Skeletal muscle cell (primary cell): Measurements from ENCODE around the gene AGAP3.

Experiments
- DNase-seq: peaks from one replicate; pipeline ENCODE4 v3.0.0-alpha.2; 2010; ENCODE audit warnings: low read depth
- H3K4me3 ChIP-seq: 2 replicates; pipeline ENCODE4 v1.5.1; 2011; ENCODE audit warnings: low read depth, mild to moderate bottlenecking, control low read depth, low read length, moderate library complexity

AGAP3 gene

DNA sequence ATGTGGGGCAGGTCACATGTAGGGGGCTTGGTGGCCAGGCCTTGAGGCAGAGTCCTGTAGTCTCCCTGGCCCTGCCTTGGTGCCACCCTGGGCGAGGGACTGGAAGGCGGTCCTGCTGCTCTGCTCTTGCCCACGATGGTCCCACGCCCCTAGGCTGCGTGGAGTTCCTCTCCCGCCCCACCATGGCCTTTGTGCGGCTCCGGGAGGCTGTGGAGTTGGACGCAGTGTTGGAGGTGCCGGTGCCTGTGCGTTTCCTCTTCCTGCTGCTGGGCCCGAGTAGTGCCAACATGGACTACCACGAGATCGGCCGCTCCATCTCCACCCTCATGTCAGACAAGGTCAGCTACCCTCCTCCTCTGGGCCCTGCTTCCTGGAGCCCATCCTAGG, 15.7 kb upstream of the AGAP3 start:
- no peak for DNase-seq
- H3K4me3 ChIP-seq: no peak overlapping the region

DNA sequence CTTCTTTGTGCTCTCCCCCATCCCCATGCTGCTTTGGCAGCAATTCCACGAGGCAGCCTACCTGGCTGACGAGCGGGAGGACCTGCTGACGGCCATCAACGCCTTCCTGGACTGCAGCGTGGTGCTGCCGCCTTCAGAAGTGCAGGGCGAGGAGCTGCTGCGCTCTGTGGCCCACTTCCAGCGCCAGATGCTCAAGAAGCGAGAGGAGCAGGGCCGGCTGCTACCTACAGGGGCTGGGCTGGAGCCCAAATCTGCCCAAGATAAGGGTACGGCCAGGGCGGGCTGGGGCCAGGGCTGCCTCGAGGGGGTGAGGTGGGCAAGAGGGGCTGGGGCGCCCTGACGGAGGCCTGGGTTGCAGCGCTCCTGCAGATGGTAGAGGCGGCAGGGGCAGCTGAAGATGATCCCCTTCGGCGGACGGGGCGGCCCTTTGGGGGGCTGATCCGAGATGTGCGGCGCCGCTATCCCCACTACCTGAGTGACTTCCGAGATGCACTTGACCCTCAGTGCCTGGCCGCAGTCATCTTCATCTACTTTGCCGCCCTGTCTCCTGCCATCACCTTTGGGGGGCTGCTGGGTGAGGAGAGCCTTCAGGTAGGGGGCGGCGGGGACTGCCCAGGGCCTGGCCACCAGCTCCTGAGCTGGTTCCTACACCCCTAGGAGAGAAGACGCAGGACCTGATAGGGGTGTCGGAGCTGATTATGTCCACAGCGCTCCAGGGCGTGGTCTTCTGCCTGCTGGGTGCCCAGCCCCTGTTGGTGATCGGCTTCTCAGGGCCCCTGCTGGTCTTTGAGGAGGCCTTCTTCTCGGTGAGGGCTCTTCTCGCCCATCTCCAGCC, 15.0 kb upstream of the AGAP3 start:
- no peak for DNase-seq

DNA sequence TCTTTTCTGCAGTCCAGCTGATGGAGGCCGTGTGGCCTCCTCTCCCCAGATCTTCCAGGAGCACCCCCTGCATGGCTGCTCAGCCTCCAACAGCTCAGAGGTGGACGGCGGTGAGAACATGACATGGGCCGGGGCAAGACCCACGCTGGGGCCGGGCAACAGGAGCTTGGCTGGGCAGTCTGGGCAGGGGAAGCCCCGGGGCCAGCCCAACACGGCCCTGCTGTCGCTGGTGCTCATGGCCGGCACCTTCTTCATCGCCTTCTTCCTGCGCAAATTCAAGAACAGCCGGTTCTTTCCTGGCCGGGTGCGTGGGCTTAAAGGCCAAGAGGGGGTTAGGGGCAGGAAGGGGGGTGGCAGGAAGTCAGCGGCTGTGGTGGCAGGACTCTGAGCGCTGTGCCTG, 12.3 kb upstream of the AGAP3 start:
- DNase-seq: no peak
- no peak overlapping the region for H3K4me3 ChIP-seq

More for the DNA sequence above, 15.0 kb upstream of the AGAP3 start:
- no peak overlapping the region for H3K4me3 ChIP-seq

DNA sequence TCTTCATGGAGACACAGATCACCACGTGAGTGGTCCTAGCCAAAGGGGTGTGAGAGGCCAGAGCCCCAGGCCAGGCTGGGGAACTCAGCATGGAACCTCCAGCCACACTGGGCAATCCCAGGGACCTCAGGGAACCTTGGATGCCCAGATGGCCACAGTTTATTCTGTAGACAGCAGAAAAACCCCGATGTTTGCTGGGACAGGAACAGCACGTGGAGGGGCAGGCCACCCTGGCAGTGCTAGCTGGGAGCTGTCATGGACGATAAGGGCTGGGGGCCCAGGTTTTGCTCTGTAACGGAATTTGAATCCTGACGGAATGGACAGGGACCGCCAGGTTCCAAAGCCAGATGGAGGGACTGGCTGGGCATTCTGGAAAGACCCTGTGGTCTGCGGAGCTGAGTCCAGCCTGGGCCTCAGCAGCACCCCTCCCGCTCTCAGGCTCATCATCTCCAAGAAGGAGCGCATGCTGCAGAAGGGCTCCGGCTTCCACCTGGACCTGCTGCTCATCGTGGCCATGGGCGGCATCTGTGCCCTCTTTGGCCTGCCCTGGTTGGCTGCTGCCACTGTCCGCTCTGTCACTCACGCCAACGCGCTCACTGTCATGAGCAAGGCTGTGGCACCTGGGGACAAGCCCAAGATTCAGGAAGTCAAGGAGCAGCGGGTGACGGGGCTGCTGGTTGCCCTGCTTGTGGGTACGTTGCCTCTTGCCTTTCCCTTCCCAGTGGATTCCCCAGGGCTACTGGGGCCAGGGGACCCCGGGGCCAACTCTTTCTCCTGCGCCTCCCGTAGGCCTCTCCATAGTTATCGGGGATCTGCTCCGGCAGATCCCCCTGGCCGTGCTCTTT, 11.2 kb upstream of the AGAP3 start:
- H3K4me3 ChIP-seq: no peak overlapping the region
- DNase-seq: no peak

DNA sequence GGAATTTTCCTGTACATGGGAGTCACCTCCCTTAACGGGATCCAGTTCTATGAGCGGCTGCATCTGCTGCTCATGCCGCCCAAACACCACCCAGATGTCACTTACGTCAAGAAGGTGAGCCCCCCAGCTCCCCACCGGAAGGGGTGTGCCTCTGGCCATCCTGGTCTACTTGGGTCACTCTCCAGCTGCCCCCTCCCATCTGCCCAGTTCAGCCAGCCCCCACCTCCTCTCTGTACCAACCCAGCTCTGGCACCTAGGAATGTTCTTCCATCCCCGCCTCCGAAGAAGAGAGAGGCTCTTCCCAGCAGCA, 10.7 kb upstream of the AGAP3 start:
- H3K4me3 ChIP-seq: no peak overlapping the region
- no peak for DNase-seq

DNA sequence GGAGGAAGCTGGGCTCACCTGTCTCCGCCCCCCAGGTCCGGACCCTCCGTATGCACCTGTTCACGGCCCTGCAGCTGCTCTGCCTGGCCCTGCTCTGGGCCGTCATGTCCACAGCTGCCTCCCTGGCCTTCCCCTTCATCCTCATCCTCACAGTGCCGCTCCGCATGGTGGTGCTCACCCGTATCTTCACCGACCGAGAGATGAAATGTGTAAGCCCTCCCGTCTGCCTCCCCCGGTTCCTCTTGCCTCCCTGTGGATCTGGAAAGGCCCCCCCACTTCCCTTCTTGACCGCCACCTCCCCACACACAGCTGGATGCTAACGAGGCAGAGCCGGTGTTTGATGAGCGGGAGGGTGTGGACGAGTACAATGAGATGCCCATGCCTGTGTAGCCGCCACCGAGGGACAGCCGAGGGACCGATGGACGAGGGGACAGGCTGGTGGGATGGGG, 10.3 kb upstream of the AGAP3 start:
- no peak for DNase-seq
- H3K4me3 ChIP-seq: no peak overlapping the region

DNA sequence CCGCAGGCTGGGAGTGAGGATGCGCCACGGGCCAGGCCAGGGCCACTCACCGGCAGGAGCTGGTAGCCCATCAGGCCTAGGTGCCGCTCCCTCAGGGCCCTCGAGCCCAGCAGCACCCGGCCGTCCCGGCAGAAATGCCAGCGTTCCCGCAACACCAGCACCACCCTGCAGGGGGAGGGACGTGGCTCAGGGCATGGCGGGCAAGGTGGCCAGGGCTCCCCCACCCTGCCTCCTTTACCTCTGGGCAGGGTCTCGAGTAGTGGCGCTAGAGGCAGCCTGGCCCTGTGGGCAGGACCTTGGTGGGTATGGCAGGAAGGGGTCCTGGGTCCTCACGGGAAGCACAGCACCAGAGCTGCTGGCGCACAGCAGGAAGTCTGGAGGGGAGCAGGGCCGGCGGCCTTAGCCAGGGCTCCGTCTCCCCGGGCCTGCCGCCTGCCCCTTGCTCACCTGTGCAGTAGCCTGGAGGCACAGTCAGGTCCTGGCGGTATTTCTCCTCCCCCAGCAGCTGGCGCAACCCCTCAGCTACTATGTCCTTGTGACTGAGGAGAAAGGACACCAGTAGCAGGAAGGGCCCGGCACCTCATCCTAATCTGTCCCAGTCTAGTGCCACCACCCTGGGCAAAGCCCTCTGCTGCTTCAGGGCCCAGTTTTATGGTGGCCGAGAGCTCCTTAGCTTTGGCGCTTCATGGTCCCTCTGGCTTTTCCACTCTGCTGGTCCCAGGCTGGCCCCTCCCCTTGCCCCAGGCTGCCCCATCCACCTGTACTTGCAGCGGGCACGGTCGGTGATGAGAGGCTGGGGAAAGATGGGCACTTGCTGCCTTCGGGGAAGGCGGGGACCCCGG, 9.2 kb upstream of the AGAP3 start:
- H3K4me3 ChIP-seq: no peak overlapping the region

DNA sequence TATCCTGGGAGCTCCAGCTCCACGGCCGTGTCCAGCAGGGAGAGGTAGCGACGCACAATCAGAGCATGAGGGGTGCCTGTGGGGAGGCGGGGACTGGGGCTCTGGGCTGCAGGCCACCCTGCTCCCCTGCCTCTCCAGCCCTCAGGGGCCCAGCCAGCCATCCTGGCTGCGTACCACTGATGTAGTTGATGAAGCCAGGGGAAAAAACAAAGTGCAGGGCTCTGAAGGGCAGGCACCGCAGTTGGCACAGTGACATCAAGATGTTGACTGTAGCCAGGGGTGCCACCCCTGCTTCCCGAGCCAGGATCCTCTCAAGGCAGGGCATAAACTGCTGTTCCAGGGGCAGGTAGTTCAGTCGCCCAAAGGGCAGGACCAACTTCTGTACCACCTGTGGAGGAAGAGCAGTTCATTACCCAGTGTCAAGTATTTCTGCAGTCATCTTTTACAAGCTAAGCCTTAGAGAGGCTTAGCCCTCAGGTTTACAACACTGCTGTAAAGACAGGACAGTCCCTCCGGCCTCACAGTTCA, 8.5 kb upstream of the AGAP3 start:
- DNase-seq: no peak
- H3K4me3 ChIP-seq: no peak overlapping the region

More for the DNA sequence above, 9.2 kb upstream of the AGAP3 start:
- no peak for DNase-seq

DNA sequence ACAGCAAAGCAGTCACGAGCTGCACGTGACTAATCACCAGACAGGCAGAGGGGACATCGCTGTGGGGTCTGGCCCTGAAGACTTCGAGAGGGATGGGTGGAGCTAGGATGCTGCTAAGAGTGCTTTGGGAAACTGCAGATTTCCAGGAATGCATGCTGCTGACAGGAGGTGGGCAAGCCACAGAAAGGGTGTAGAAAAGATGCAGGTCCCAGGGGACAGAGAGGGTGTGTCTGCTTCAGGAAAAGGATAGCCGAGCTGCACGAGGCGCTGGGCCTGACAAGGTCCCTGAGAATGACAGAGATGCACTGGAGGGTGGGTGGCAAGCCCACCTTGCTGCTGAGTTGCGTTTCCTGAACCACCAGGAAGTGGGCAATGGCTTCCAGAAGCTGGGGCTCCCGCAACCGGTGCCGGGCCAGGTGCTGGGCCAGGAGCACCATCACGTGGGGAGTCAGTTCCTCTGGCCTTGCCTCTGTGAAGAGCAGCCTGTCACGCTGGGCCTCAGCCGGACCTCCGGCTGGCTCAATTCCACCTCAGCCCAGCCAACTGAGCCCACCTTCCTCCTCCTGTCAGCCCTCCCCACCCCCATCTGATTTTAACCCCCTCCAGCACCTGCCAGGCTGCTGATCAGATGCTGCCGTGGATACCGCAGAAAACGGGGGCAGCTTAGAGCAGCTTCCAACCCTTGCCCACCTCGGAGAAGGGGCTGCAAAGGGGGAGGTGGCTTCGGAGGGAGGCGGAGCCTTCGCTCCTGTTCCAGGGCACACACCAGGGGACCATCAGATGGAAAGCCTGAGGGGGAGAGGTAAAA, 7.8 kb upstream of the AGAP3 start:
- no peak for DNase-seq
- H3K4me3 ChIP-seq: no peak overlapping the region

DNA sequence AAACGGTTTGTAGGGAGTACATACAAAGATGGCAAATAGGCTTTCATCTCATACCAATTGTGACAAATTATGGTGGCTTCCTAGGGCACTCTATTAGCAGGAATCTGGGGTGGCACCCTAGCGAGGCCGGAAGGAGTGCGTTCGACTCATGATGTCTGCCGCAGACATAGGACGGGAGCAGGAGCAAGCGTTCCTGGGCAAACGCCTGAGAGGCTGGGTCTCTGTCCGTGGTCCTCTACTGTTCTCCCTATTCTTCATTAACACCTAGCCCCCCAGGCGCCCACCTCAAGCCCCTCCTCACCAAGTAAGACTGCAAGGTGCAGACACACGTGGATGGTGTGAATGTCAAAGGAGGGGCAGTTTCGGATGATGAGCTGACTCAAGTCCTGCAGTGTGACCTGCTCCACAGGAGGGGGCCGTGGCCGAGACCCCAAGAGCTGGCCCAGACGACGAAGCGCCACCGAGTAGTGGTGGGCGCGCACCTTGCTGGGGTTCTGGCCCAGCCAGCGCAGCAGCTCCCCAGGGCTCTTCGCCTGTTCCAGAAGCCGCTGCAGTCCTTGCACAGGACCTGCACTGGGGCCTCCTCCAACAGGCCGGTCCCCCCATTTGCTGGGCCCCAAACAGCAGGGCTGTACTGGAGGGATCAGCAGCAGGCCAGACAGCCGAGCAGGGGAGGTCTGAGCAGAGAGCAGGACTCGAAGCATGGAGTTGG, 6.9 kb upstream of the AGAP3 start:
- peak overlapping the region; percentile 87 for H3K4me3 ChIP-seq
- DNase-seq: no peak

DNA sequence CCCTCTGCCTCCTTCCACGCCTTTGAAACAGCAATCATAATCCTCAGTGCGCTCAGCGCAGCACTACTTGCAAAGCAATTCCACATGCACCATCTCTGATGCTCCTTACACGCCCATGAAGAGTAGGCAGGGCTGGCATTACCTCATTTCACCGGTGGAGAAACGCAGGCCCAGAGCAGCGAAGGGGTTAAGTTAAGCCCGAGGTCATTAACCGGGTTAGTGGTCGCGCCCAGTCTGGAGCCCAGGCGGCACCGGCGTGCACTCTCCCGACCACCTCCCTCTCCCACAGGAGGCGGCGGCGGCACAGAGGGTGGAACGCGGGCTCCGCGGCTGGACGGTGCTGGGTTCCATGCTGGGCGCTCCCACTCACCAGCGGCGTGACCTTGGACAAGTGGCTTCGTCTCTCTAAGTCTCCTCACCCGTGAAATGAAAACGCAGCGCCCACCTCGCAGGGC, 6.2 kb upstream of the AGAP3 start:
- DNase-seq: no peak

DNA sequence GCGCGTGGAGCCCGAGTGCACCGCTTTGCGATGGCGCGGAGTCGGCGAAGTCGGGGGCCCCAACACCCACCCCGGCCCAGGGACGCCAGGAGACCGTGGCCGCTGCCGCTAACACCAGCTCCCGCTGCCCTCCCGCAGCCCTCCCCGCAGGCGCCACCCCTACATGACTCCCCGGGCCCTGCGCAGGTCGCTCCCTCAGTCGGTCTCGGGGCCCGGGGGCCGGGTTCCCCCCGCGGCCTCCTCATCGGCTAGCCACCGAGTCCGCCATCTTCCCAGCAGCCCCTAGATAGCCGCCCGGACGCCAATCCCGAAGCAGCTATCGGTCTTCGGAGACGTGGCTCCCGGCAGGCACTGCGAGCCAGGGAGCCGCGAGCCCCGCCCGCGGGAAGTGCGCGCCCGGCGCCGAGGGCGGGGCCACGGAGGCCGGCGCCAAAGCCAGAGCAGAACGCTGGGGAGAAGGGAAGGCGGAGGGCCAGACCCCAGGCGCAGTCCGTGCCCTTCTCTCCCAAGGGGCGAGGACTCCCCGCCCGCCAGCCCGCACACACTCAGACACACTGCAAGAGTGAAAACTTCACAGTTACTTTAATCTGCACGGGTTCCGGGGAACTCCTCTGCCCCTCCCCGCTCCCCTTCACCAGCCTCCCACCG, 5.6 kb upstream of the AGAP3 start, which contains the start of gene FASTK:
Gene FASTK (minus strand): TSS at position 288 of the 648 bp plus-strand sequence. CDS start 43 bp downstream, at position 245.
- H3K4me3 ChIP-seq: peak within 1 kb of the TSS; percentile 87
- peak; percentile 67 for DNase-seq

More for the DNA sequence above, 6.2 kb upstream of the AGAP3 start:
- peak overlapping the region; percentile 87 for H3K4me3 ChIP-seq

DNA sequence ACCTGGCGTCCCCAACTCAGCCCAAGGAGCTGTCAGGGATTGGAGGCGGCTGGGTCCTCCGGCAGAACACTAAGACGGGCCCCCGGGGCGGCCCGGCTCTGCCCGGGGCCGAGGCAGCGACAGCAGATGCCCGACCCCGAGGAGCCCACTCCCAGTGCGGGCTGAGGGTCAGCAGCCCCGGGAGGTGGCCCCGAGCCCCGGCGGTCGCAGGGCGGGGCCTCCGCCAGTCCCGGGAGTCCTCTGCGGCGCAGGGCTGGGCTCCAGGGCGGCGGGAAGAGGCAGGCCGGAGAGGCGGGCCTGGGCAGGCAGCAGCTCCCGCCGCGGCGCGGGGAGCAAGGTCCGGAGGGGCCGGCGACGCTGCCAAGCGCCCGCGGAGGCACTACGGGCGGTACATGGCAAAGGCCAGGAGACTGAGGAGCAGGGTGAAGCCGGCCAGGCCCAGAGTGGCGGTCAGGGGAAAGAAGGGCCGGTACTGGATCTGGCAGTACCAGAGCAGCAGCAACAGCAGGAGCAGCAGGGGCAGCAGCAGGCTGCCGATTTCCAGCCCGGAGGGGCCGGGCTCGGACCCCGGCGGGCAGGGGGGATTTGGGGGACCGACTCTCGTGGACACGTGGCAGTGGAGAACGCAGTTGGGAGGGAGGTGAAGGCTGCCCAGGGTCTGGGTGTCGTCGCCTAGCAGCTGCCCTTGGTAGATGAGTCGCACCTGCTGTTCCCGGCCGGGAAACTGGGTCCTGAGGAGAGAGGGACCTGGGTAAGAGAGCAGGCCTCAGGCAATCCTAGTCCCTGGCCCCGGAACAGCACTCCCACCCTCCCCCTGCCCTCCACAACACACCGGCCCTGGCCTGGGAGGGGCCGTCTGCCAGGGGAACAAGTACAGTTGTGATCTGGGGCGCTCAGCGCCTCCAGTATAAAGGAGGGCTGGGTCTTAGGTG, 4.8 kb upstream of the AGAP3 start:
- DNase-seq: no peak
- peak overlapping the region; percentile 87 for H3K4me3 ChIP-seq

DNA sequence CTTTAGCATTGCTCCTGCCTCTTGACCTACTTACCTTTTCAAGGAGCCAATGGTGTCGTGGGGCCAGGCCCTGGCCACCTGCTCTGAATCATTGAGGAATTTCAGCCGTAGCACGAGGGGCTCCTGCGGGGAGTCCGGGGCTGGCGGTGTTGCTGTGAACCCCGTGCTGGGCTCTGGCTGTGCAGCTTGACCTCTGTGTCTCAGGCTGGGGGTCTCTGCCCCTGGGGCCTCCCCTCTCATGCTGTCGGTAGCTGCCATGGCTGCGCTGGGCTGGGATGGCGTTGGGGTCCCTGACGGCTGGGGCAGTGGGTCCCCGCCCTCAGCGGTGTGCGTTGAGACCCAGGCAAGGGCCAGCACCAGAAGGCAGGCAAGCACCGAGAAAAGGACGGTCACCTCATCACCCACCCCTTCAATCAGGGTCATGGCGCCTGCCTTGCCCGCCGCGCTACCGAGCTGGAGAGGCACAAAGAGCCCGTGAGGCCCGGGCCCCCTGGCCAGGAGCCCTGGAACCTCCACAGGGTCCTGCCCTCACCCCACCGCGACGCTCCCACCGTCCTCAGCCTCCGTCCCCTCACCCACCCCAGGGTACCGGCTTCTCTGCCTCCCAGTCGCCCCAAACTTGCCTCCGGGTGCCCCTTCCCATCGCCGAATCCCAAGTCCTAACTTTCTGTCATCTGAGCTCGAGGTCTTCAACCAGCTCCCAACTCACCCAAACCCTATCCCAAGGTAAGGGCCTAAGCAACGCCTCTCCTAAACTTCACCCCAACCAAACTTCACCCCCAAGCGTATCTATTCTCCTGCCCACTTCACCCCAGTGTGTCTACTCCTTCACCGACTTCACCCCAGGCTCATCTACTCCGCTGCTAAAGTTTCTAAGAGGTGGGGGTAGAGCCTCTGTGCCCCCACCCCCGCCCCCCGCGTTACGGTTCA, 3.9 kb upstream of the AGAP3 start:
- H3K4me3 ChIP-seq: peak overlapping the region; percentile 87
- no peak for DNase-seq

DNA sequence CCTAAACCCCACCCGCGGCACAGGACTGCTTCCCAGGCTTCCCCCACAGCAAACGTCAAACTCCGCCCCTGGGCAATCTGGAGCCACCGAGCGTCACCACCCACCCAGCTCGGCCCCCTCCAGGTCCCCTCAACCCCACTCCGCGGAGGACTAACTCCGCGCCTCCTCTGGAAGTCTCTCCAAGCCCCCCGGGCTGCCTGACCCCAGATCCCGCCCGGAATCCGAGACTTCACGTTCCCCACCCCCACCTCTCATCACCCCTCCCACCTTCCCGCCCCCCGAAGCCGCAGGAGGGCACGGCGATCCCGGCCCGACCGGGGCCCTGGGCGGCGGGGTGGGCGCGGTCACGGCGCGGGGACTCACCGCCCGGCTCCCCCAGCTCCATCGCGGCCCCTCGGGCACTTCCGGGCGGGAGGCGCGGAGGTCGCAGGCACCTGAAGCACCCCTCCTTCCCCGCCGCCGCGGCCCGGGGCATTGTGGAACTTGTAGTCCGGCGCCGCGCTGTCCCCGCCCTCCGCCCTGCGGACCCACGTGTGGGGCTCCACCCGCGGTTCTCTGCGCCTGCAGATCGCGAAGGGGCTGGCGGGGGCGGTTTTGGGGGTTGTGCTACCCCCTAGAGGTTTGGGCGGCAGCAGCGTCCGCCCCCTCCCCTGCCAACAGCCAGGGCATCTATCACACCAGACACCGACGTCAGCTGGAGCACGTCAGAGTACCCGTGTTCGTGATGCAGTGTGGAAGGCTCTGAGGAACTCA, 3.0 kb upstream of the AGAP3 start, which contains the start of gene TMUB1:
Gene TMUB1 (minus strand): TSS at position 423 of the 753 bp plus-strand sequence. CDS start 930 bp downstream, outside the sequence.
- peak within 1 kb of the TSS; percentile 87 for H3K4me3 ChIP-seq
- DNase-seq: no peak
